ENCODE measurements around the gene HPDL.

Gene HPDL

DNA sequence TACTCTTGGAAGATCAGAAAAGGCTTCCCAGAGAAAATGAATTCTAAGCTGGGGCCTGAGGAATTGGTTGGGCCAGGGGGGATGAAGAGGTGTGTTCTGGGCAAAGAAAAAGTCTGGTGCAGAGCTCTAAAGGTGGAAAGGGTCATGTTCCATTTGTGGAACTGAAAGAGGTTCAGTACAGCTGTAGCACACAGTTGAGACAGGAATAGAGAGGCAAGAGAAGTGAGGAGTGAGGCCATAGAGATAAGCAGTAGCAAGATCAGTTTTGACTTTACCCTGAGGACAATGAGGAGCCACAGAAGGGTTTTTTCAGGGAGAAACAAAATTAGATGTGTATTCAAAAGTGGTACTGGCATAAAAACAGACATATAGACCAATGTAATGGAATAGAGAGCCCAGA, 43.9 kb downstream of the HPDL start:
- TF ChIP-seq, protein P1, sequence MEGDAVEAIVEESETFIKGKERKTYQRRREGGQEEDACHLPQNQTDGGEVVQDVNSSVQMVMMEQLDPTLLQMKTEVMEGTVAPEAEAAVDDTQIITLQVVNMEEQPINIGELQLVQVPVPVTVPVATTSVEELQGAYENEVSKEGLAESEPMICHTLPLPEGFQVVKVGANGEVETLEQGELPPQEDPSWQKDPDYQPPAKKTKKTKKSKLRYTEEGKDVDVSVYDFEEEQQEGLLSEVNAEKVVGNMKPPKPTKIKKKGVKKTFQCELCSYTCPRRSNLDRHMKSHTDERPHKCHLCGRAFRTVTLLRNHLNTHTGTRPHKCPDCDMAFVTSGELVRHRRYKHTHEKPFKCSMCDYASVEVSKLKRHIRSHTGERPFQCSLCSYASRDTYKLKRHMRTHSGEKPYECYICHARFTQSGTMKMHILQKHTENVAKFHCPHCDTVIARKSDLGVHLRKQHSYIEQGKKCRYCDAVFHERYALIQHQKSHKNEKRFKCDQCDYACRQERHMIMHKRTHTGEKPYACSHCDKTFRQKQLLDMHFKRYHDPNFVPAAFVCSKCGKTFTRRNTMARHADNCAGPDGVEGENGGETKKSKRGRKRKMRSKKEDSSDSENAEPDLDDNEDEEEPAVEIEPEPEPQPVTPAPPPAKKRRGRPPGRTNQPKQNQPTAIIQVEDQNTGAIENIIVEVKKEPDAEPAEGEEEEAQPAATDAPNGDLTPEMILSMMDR (IDR thresholded peaks at IDR 0.05; ENCODE audit: control insufficient read depth, extremely low read depth, insufficient read depth), result no peak
- DNase-seq (ENCODE audit: low read depth), result no peak
- H3K4me3 ChIP-seq (ENCODE audit: low read depth, low read length), result no peak overlapping the region

DNA sequence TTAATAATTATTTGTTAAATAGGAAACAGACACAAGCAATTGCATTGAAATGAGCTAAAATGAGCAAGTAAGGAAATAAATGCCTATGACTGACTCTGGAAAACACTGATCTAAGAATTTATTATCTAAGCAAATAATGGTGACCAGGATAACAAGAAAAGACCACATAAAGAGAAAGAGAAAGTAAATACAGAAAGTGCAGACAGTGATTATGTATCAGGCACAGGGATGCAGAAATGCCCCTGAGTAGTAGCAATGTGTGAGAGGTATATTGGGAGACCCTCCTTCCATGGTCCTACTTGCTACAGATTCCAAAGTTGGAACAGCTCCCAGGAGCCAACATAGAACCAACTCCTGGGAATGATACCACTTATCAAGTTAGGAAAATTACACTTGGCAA, 46.9 kb downstream of the HPDL start:
- no peak overlapping the region for H3K4me3 ChIP-seq (ENCODE audit: low read depth, low read length)
- DNase-seq (ENCODE audit: low read depth), result no peak
- TF ChIP-seq, protein P1 (IDR thresholded peaks at IDR 0.05; ENCODE audit: control insufficient read depth, extremely low read depth, insufficient read depth), result no peak

DNA sequence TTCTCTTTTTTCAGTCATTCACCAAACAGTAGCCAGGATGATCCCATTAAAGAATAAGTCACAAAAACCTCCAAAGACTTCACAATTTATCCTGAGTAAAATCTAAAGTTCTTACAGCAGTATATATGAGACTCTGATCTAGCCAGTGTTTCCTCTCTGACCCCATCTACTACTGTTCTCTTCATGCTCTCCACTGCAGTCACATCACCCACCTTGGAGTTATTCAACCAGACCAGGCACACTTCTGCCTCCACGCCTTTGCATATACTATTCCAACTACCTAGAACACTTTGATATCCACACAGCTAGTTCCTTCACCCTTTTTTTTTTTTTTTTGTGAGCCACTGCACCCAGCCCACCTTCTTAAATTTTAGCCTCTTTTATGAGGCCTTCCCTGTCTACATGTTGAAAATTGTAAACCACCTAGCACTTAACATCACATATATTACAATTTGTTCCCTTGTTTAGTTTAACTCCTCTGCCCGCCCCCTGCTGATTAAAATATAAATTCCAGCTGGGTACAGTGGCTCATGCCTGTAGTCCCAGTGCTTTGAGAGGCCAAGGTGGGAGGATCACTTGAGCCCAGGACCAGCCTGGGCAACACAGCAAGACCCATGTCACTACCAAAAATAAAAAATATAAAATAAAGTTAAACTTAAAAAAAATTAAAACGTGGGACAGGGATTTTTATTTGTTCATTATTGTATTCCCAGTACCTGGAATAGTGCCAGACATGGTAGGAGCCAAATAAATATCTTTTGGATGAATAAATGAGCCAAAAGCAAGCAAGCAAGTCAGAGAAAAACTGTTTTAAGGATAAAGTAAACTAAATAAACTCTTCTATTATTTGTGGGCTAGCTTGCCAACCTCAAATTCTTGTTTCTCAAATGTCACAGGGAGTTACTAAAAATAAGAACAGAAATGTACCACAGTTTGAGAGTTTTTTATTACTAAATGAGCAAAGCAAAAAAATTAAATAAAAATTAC, 48.7 kb downstream of the HPDL start:
- TF ChIP-seq, protein P1 (IDR thresholded peaks at IDR 0.05; ENCODE audit: control insufficient read depth, extremely low read depth, insufficient read depth), result no peak
- H3K4me3 ChIP-seq (ENCODE audit: low read depth, low read length), result no peak overlapping the region
- no peak for DNase-seq (ENCODE audit: low read depth)

DNA sequence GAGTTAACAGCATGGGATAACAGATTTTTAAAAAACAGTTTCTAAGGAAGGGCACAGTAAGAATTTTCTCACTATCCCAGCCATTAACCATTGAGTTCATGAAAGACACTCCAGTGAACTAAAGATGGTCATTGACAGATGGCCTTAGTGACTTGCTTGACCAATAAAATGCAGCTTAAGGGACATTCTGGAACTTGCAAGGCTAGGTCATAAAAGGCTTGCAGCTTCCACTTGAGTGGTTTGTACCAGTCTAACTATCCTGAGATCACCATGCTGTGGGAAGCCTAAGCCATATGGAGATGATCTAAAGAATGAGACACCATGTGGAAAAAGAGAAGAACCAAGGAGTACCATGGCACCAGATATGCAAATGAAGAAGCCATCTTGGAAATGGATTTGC, 51.5 kb downstream of the HPDL start:
- DNase-seq (ENCODE audit: low read depth), result no peak
- no peak overlapping the region for H3K4me3 ChIP-seq (ENCODE audit: low read depth, low read length)
- TF ChIP-seq, protein P1 (IDR thresholded peaks at IDR 0.05; ENCODE audit: control insufficient read depth, extremely low read depth, insufficient read depth), result no peak

Data from LNCaP clone FGC (cell line).